Measurements from ENCODE around the gene AHDC1. TPM values are rescaled to one million over a fixed set of nuclear protein-coding genes. Genes with fewer than 3 reads are reported as not detected.

Gene AHDC1
- total RNA-seq, 1 donor from 2014 or later = 205 TPM

DNA sequence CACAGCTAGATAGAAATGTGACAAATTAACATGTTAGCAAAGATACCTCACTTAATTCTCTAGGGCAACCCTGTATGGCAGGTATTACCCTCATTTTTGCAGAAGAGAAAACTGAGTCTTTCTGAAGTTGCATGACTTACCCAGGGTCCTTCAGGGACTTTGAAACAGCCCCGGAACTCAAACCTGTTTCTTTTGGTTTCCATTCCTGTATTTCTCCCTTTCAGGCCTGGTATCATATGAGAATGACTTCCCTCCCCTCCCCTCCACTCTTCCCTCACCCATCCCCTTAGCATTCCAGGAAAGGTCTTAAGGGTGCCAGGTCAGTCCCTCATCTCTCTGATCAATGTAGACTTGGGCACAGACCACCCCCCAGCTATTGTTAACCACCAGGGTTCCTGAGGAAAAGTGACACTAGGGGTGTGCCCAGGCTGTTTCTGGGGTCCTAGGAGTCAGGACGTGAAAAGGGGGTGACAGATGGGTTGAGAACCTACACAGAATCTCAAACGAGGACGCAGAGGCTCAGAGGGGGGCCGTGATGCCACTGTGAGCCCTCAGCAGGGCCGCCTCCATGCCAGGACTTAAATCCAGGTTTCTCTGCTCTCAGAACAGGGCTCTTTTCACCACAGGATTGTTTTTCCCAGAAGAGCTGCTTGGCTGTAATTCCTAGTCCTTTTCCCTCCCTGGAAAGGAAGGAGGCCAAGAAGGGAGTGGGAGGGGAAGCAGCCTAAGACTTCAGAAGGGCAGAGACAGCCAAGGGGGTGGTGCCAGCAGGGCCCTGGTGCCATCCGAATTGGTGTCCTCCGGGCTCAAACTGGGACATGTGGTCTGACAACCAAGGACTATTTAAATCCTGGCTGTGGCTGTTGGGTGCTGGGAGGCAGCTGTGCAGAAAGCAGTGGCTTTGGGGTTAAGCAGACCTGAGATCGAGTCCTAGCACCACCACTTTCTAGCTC, 111.9 kb downstream of the AHDC1 start:
- peak overlapping the region; percentile 92 to 99 for H3K27ac ChIP-seq
- no peaks in the 10 kb centered on the region for H3K36me3 ChIP-seq
- no peaks in the 10 kb centered on the region for H3K27me3 ChIP-seq
- no peaks in the 10 kb centered on the region for H3K9me3 ChIP-seq
- intact Hi-C loops (cut with DNase I) = loop anchor here (2.0 to 5.0 kb wide), 6 partner anchors 35 to 170 kb away; partner anchors contain the start of gene AHDC1
- peak overlapping the region in 1 of 2 donors; percentile 26 for H3K4me3 ChIP-seq
- peaks cover 24 to 26% of the 10 kb centered on the region in 2 donors for H3K4me1 ChIP-seq
- no peak for TF ChIP-seq CTCF (IDR thresholded peaks at IDR 0.05)
- DNase-seq (ENCODE audit: low spot score in 2 of 2) = peak in 1 of 2 donors; percentile 75

GRCh38 chr1:27489973-27490741, 113.8 kb downstream of the AHDC1 start, which contains the start of gene WASF2:
WASF2 (minus strand) TSS chr1:27490167; CDS start chr1:27428890, 61,277 bp downstream.
- Histone ChIP-seq H3K27me3 (no peaks in the 10 kb centered on the region), H3K4me1 (peaks cover 20 to 26% of the 10 kb centered on the region in 2 donors), H3K9me3 (no peaks in the 10 kb centered on the region), H3K27ac (peak within 1 kb of the TSS; percentile 92 to 99), H3K36me3 (no peaks in the 10 kb centered on the region), H3K4me3 (peak within 1 kb of the TSS; percentile 71 to 97)
- TF ChIP-seq CTCF (IDR thresholded peaks at IDR 0.05) = no peak
- intact Hi-C loops (cut with DNase I) = loop anchor here (1.0 to 5.0 kb wide), 7 partner anchors 37 to 172 kb away; partner anchors contain the start of gene AHDC1
- peak; percentile 88 to 99 for DNase-seq (ENCODE audit: low spot score in 2 of 2)

GRCh38 chr1:27489501-27489972, 114.4 kb downstream of the AHDC1 start:
- DNase-seq (ENCODE audit: low spot score in 2 of 2) = no peak
- Histone ChIP-seq H3K9me3 (no peaks in the 10 kb centered on the region), H3K4me3 (peak overlapping the region; percentile 71 to 97), H3K27ac (peak overlapping the region; percentile 92 to 99), H3K36me3 (no peaks in the 10 kb centered on the region), H3K27me3 (no peaks in the 10 kb centered on the region), H3K4me1 (peaks cover 20 to 26% of the 10 kb centered on the region in 2 donors)
- no peak for TF ChIP-seq CTCF (IDR thresholded peaks at IDR 0.05)
- intact Hi-C loops (cut with DNase I) = no loop called here

DNA sequence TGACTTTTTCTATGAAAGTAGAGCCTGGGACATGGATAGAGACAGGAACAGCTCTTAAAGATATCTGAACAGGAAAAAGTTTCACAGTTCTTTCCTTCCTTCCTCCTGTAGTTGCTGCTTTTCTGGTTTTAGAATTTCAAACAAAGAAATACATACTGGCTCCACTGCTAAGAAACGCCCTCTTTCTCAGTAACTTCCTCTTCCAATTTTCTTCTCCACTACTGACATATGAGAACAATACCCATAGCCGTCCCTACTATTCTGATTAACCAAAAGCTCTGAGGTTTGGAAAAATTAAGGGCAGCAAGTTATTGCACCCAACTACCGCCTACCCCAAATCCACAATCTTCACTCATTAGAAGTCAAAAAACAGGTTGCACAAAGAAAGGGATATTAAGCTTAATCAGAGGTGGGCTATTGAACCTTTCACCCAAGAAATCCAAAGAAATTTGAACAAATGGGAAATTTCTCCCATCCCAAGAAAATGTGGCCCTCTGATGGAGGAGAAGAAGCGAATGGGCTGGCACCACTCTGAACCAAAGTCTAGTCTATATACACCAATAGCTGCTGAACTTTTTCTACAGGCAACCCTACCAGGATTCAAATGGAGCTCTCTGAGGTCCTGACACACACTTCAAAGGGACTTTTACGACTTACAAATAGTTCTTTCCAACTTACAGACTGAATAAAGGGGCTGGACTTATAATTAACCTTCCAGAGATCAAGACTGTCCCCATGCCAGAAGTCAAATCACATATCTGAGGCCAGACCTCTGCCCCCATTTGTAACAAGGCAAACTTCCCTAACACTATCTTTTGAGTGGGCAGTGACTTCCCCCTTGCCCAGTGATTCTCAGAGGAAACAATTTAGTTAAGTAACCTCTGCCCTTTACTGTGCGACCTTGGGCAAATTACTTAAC, 115.7 kb downstream of the AHDC1 start:
- Histone ChIP-seq H3K27me3 (no peaks in the 10 kb centered on the region), H3K4me1 (peaks cover 24 to 32% of the 10 kb centered on the region in 2 donors), H3K36me3 (no peaks in the 10 kb centered on the region), H3K27ac (peak overlapping the region; percentile 92 to 99), H3K9me3 (no peaks in the 10 kb centered on the region), H3K4me3 (peak overlapping the region; percentile 71 to 97)
- intact Hi-C loops (cut with DNase I) = no loop called here
- no peak for TF ChIP-seq CTCF (IDR thresholded peaks at IDR 0.05)
- DNase-seq (ENCODE audit: low spot score in 2 of 2) = peak in 1 of 2 donors; percentile 38
